ENCODE results near the gene ASXL1.

Gene ASXL1

DNA sequence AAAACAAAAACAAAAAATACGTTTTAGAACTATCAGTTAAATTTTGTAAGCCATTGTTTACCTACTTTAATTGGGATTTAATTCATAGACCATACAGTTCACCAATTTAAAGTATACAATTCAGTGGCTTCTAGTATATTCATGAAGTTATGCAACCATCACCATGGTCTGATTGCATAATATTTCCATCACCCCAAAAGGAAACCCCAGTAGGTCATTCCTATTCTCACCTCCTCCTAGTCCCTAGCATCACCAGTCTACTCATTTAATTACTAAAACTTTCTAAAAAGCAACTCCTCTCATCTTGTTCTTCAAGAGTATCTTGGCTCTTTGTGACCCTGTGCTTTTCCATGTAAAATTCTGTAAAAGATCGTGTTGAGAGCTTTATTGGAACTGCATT, 60.2 kb downstream of the ASXL1 start:
- no peak overlapping the region for H3K4me3 ChIP-seq
- no peaks in the 10 kb centered on the region for H3K9me3 ChIP-seq
- H3K36me3 ChIP-seq = no peaks in the 10 kb centered on the region
- H3K27me3 ChIP-seq = no peaks in the 10 kb centered on the region
- TF ChIP-seq, protein P1, sequence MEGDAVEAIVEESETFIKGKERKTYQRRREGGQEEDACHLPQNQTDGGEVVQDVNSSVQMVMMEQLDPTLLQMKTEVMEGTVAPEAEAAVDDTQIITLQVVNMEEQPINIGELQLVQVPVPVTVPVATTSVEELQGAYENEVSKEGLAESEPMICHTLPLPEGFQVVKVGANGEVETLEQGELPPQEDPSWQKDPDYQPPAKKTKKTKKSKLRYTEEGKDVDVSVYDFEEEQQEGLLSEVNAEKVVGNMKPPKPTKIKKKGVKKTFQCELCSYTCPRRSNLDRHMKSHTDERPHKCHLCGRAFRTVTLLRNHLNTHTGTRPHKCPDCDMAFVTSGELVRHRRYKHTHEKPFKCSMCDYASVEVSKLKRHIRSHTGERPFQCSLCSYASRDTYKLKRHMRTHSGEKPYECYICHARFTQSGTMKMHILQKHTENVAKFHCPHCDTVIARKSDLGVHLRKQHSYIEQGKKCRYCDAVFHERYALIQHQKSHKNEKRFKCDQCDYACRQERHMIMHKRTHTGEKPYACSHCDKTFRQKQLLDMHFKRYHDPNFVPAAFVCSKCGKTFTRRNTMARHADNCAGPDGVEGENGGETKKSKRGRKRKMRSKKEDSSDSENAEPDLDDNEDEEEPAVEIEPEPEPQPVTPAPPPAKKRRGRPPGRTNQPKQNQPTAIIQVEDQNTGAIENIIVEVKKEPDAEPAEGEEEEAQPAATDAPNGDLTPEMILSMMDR (IDR thresholded peaks at IDR 0.05) = no peak
- no peak overlapping the region for H3K27ac ChIP-seq
- no peak for DNase-seq
- H3K4me1 ChIP-seq = peaks cover 0 to 14% (median 4%) of the 10 kb centered on the region in 4 donors
- intact Hi-C loops (cut with DNase I; ENCODE audit: low total_unique reads) = no loop called here

DNA sequence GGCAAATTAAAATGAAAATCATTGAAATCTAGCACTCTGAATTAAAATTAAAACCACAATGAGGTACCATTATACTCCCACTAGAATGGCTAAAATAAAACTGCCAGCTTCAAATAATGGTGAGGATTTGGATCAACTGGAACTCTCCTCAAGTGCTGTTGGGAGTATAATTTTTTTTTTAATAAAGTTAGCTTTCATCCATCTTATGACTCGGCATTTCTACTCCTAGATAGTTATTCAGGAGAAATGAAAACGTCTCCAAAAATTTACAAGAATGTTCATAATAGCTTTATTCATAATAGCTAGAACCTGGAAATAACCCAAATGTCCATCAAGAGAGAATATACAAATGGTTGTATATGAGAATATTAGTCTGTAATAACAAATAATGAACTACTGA, 63.2 kb downstream of the ASXL1 start:
- intact Hi-C loops (cut with DNase I; ENCODE audit: low total_unique reads) = no loop called here
- no peaks in the 10 kb centered on the region for H3K9me3 ChIP-seq
- no peaks in the 10 kb centered on the region for H3K27me3 ChIP-seq
- no peak for DNase-seq
- no peak overlapping the region for H3K27ac ChIP-seq
- H3K4me1 ChIP-seq = no peaks in the 10 kb centered on the region
- no peaks in the 10 kb centered on the region for H3K36me3 ChIP-seq
- no peak overlapping the region for H3K4me3 ChIP-seq
- TF ChIP-seq, protein P1 (IDR thresholded peaks at IDR 0.05) = no peak

DNA sequence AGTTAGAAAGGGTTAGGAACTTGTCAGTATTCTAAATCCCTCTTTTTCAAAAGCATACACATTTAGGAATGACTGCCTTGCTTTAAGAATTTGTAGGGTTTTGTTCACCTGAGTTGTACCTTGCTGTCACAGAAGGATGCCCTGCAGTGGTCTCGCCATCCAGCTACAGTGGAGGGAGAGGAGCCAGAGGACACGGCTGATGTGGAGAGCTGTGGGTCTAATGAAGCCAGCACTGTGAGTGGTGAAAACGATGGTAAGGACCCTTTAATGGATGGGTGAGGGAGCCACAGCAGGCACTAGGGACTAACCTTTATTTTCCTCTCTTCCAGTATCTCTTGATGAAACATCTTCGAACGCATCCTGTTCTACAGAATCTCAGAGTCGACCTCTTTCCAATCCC, 69.9 kb downstream of the ASXL1 start:
- Histone ChIP-seq H3K27me3 (no peaks in the 10 kb centered on the region), H3K27ac (no peak overlapping the region), H3K4me1 (no peaks in the 10 kb centered on the region), H3K9me3 (no peaks in the 10 kb centered on the region), H3K36me3 (peaks cover 48 to 51% (median 51%) of the 10 kb centered on the region in 3 donors), H3K4me3 (no peak overlapping the region)
- DNase-seq = no peak
- intact Hi-C loops (cut with DNase I; ENCODE audit: low total_unique reads) = no loop called here
- TF ChIP-seq, protein P1 (IDR thresholded peaks at IDR 0.05) = no peak

DNA sequence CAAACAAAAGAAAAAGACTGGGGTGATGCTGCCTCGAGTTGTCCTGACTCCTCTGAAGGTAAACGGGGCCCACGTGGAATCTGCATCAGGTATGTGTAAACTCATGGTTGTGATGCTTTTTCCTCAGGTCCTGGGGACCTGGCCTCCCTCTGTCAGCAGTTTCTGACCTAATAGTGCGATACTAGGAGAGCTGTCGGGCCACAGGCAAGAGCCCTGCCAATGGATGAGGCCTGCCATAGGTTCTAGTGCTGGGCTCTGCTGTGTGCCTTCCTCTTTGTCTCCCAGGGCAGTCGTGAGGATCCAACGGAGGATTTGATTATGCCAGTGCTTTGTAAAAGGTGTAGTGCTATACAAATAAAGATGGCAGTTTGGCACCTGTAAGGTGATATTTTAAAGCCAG, 71.2 kb downstream of the ASXL1 start:
- H3K9me3 ChIP-seq = no peaks in the 10 kb centered on the region
- TF ChIP-seq, protein P1 (IDR thresholded peaks at IDR 0.05) = no peak
- H3K27me3 ChIP-seq = no peaks in the 10 kb centered on the region
- H3K36me3 ChIP-seq = peaks cover 61 to 65% (median 65%) of the 10 kb centered on the region in 3 donors
- H3K27ac ChIP-seq = no peak overlapping the region
- no peak for DNase-seq
- H3K4me1 ChIP-seq = no peaks in the 10 kb centered on the region
- H3K4me3 ChIP-seq = no peak overlapping the region
- intact Hi-C loops (cut with DNase I; ENCODE audit: low total_unique reads) = no loop called here

DNA sequence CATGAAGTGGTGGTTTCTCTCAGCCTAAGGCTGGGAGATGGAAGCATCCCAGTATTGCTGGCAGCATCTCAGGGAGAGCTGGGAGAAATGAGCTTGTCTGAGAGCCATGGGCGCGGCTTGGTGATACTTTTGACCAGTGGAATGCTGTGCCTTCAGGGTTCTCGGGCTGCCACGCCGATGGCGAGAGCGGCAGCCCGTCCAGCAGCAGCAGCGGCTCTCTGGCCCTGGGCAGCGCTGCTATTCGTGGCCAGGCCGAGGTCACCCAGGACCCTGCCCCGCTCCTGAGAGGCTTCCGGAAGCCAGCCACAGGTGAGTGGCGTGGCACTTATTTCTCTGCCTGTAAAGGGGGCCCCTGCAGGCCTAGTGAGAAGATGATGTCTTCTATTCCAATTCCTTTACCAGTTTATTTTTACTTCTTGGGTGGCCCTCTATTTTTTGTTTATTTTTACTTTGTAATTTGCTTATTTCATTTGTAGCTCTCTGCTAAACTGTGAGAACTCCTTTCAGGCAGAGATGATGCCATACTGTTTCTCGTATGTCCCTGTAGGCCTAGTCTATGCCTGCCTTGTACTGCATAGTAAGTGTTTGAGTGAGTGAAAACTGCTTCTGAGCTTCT, 71.7 kb downstream of the ASXL1 start:
- no peak overlapping the region for H3K4me3 ChIP-seq
- DNase-seq = no peak
- H3K27ac ChIP-seq = no peak overlapping the region
- H3K9me3 ChIP-seq = no peaks in the 10 kb centered on the region
- peaks cover 66 to 70% (median 70%) of the 10 kb centered on the region in 3 donors for H3K36me3 ChIP-seq
- H3K4me1 ChIP-seq = no peaks in the 10 kb centered on the region
- intact Hi-C loops (cut with DNase I; ENCODE audit: low total_unique reads) = no loop called here
- no peaks in the 10 kb centered on the region for H3K27me3 ChIP-seq
- TF ChIP-seq, protein P1 (IDR thresholded peaks at IDR 0.05) = no peak

DNA sequence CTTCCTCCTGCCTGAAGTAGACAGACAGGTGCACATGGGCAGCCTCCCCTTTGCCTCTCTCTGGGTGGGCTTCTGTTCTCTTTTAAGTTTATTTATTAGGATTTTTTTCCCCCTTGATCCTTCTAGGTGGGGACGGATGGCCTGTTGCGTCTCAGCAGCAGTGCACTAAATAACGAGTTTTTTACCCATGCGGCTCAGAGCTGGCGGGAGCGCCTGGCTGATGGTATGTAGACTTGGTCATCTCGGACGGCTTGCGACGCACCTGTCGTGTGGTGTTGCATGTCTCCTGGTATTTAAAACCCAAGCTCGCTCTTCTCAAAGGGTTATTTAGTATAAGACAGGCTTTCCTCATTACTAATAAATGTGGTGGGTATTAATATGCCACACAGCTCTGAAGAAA, 73.3 kb downstream of the ASXL1 start:
- DNase-seq = no peak
- Histone ChIP-seq H3K27ac (no peak overlapping the region), H3K4me1 (no peaks in the 10 kb centered on the region), H3K27me3 (no peaks in the 10 kb centered on the region), H3K9me3 (no peaks in the 10 kb centered on the region), H3K36me3 (peaks cover 82 to 86% (median 86%) of the 10 kb centered on the region in 3 donors), H3K4me3 (no peak overlapping the region)
- intact Hi-C loops (cut with DNase I; ENCODE audit: low total_unique reads) = no loop called here
- TF ChIP-seq, protein P1 (IDR thresholded peaks at IDR 0.05) = no peak

All from tibial artery (tissue), 4 donors.